SIG-M5 (cell line): ENCODE results near the gene KLF16.

Experiments used
- DNase-seq: peaks from one replicate; lab custom pipeline; 2025; lab: John Stamatoyannopoulos, UW

Gene KLF16

GRCh38 chr19:1867349-1867724 lies 4.0 kb upstream of the KLF16 start:
- DNase-seq: no peak

GRCh38 chr19:1866693-1867348 lies 3.4 kb upstream of the KLF16 start:
- DNase-seq: no peak

GRCh38 chr19:1865172-1866010 lies 2.0 kb upstream of the KLF16 start:
- DNase-seq: no peak

GRCh38 chr19:1864480-1865171 lies 1.2 kb upstream of the KLF16 start:
- no peak for DNase-seq

- peak; percentile 35 for DNase-seq
Observed at GRCh38 chr19:1863638-1864479, 480 bp upstream of the KLF16 start.

GRCh38 chr19:1862424-1863327 lies 703 bp downstream of the KLF16 start:
- DNase-seq: no peak

- DNase-seq: no peak
Observed at GRCh38 chr19:1862068-1862423, 1.3 kb downstream of the KLF16 start.

- no peak for DNase-seq
Observed at GRCh38 chr19:1861599-1862031, 1.8 kb downstream of the KLF16 start.

- no peak for DNase-seq
Observed at GRCh38 chr19:1860821-1861598, 2.4 kb downstream of the KLF16 start.

GRCh38 chr19:1860042-1860775 lies 3.2 kb downstream of the KLF16 start:
- DNase-seq: no peak

GRCh38 chr19:1859331-1859781 lies 4.0 kb downstream of the KLF16 start:
- DNase-seq: no peak

- no peak for DNase-seq
Observed at GRCh38 chr19:1858412-1859081, 4.8 kb downstream of the KLF16 start.

- no peak for DNase-seq
Observed at GRCh38 chr19:1857648-1858326, 5.6 kb downstream of the KLF16 start.

GRCh38 chr19:1856698-1857603 lies 6.4 kb downstream of the KLF16 start:
- DNase-seq: peak; percentile 52

- no peak for DNase-seq
Observed at GRCh38 chr19:1856345-1856697, 7.1 kb downstream of the KLF16 start.

GRCh38 chr19:1855828-1856255 lies 7.5 kb downstream of the KLF16 start:
- DNase-seq: no peak
